Esophagus muscularis mucosa (tissue), 4 donors: ENCODE results near the gene GOLGA7B.

Experiments used
- CTCF ChIP-seq, 3 experiments: fragments of 200-600 bp in 2 of 3; fragments of 450-650 bp in 1 of 3; sonication (generic) in 2 of 3; IDR thresholded peaks; one replicate each; pipeline ENCODE4 v1.5.1; 2017 to 2019; ENCODE audit warnings: antibody characterized with exemption in 3 of 3, mild to moderate bottlenecking in 2 of 3, moderate library complexity in 1 of 3
- EP300 ChIP-seq: sonication (generic); formaldehyde crosslinking; IDR thresholded peaks from one replicate; pipeline ENCODE4 v1.6.1; 2017; ENCODE audit warnings: antibody characterized with exemption
- POLR2A ChIP-seq: fragments of 450-650 bp; IDR thresholded peaks from one replicate; pipeline ENCODE4 v1.6.1; 2017; ENCODE audit warnings: antibody characterized with exemption, moderate library complexity, mild to moderate bottlenecking, low read depth

- TF ChIP-seq POLR2A: no peak
- TF ChIP-seq CTCF (IDR thresholded peaks at IDR 0.05): no peak
- TF ChIP-seq EP300: no peak
These were observed 32.8 kb downstream of the GOLGA7B start for GRCh38 chr10:97882142-97883091.
